HG02840 (cell line): ENCODE results near the gene GRAMD2B.
"Not testable (repeated sequence)": the region's sequence is repeated elsewhere in the genome, so short reads cannot be mapped to it uniquely, and the experiment has no call there.

Experiments
- ATAC-seq: cut with Tn5 transposase; IDR thresholded peaks from one replicate; pipeline ENCODE4 v1.9.1; 2021; ENCODE audit warnings: mild to moderate bottlenecking, moderate library complexity, moderate number of reproducible peaks; ENCODE audit not compliant: unreplicated experiment, low FRiP score

Gene GRAMD2B

GRCh38 chr5:126448720-126449119 is 25.5 kb downstream of the GRAMD2B start:
- no peak for ATAC-seq

DNA sequence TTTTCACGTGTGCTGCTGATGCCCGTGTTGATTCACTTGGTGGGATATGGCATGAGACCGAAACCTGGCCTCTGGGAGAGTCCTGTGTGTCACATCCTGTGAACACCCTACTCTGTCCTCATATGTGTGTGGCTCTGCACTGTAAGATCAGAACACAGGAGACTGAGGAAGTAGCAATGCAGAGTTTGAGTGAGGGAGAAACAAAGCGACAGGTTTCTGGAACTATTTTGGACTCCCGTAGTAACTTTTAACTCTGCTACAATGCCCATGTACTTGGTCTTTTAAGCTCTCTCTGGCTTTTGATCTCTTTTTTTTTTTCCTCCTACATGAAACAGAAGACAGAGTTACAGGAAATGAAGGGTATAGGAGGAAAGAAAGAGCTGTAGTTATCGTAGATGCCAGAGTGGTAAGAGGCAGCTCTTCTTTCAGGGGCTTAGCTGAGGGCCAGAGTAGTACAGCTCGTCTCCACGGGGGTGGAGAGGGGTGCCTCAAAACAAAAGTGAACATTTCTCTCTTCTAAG is 26.6 kb downstream of the GRAMD2B start:
- peak; percentile 73 for ATAC-seq

DNA sequence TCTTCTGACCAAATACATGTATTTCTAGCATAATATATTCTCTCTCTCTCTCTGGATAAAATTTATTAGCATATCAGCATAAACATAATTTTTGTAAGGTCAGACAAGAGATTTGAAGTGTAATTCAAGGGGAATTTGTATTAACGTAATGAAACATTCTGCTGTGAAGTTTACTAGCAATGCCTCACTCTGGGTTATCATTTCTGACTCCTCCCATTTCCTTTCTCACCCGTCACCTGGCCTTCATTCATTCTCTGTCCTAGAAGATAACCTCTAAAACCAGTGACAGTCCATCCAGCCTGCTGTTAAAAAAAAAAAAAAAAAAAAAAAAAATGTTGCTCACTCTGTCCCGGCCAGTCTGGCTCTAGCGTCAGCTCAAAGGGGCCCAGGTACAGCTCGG is 27.1 kb downstream of the GRAMD2B start:
- peak; percentile 48 for ATAC-seq

GRCh38 chr5:126450907-126451306 is 27.7 kb downstream of the GRAMD2B start:
- no peak for ATAC-seq

GRCh38 chr5:126452477-126452876 is 29.3 kb downstream of the GRAMD2B start:
- no peak for ATAC-seq

DNA sequence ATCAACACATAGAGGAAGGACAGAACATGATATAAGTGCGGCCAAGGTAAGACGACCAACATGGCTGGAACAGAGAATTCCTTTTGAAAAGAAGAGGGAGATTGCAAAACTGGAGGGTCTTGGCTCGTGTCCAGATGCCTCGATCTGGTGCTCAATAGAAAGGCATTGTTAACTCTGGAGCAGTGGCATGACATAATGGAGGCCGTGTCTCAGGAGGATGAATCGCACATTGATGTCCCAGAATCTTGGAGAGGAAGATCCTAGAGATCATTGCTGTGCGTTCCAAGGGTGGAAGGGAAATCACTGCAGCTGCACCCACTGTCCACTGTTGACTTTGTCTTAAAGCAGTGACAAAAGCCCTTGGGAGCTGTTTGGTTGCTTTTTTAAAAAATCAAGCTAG is 30.9 kb downstream of the GRAMD2B start:
- ATAC-seq: no peak

- ATAC-seq: no peak
These were observed 31.3 kb downstream of the GRAMD2B start for GRCh38 chr5:126454535-126454934.

GRCh38 chr5:126455264-126455663 is 32.1 kb downstream of the GRAMD2B start:
- no peak for ATAC-seq

- ATAC-seq: no peak
These were observed 32.5 kb downstream of the GRAMD2B start for GRCh38 chr5:126455728-126456127.

DNA sequence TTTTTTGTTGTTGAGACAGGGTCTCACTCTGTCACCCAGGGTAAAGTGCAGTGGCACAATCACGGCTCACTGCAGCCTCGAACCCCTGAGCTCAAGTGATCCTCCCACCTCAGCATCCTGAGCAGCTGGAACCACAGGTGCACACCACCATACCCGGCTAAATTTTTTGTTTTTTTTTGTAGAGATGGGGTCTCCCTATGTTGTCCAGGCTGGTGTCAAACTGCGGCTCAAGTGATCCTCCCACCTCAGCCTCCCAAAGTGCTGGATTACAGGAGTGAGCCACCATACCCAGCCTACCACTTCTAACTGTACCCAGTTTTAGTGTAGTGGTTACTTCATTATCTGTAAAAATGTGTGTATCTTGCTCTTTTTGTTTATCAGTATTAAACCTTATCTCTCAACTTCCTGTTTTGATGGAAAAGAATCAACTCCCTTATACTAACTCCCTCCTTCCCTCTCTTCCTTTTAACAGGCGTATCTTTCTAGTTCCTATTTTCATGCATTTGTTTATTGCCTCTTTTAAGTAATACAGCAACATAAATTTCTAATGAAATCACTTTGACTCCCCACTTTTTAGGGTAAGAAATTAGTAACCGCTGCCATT is 33.1 kb downstream of the GRAMD2B start:
- no peak for ATAC-seq

GRCh38 chr5:126460459-126460858 is 37.2 kb downstream of the GRAMD2B start:
- no peak for ATAC-seq

DNA sequence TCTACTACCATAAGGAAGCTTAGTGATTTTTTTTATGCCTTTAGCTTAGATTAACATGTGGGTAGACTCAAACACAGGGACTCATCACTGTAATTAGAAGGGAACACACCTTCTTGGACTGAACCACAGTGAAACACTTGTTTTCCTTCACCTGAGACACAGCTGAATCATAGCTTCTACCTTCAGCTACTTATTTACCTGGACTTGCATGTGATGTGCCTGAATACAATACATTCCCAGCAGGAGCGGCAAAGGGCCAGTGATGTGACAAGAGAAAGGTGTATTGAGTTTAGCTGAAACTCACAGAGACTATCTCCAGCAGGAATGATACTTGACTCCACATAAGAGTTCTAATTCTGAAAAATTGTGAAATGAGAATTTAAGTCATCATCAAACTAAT is 37.8 kb downstream of the GRAMD2B start:
- no peak for ATAC-seq

DNA sequence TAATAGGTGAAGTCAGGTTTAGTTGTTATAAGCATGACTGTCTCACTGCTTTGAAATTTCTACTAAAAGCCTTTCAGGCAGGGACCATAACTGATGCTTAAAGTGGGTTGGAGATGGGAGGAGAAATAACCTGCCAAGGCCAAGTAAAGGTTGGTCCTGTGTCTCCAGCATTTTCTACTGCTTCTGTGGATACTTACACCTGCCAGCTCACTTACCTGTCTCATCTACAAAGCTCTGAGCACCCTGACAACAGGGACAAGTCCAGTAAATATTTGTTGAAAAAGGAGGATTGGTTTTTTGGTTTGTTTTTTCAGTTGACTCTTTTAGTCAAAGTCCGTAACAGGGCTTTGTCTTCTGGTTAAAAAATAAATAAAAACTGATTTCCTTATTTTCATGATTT is 38.6 kb downstream of the GRAMD2B start:
- peak; percentile 14 for ATAC-seq

DNA sequence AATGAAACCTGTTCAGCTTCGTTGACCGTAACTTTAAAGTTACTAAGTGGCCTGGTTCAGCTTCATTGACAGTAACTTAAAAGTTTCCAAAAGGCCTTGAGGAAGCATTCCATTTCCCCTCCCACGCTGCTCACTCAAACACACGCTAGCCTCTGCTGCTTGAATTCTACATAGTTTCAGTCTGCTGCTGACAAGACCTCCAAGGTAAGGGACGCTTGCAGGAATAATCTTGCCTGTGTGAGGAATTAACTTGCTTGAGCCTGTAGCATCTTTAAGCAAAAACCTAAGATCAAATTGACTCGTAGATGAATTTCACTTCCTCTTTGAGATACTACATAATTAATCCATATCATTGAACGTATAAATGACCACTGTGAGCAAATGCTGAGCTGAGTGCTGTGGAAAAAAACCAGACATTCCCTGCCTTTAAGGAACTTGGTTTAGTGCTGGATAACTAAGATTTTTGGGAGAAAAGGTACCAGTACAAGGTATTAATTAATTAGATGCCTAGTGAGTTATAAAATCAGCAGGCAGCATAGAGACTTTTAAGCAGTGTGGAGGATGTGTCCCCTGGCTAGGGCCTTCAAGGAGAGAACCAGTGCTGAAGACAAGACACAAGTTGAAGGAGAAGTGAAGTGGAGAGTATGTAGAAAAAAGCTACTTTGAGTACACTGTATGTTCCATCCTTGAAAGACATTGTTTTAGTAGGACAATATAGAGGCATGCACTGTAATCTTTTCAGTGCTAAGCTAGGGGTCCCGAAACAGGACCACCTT is 39.2 kb downstream of the GRAMD2B start:
- peak; percentile 71 for ATAC-seq

DNA sequence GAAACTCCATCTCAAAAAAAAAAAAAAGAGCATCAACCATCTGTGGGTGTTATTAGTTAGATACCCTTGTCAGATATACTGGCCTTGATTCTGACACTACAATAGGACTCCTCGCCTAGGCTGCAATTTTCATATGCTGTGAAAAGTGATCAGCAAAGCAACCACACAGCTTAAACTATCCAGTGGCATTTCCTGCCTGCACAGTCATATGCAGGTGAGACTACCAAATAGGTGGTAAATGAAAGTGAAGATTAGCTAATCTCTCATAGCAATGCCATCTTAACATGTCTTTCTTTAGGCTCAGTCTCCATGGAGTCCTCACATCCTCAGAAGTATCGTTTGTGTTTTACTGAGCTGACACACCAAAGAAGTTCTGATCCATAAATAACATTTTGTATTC is 40.8 kb downstream of the GRAMD2B start:
- no peak for ATAC-seq

DNA sequence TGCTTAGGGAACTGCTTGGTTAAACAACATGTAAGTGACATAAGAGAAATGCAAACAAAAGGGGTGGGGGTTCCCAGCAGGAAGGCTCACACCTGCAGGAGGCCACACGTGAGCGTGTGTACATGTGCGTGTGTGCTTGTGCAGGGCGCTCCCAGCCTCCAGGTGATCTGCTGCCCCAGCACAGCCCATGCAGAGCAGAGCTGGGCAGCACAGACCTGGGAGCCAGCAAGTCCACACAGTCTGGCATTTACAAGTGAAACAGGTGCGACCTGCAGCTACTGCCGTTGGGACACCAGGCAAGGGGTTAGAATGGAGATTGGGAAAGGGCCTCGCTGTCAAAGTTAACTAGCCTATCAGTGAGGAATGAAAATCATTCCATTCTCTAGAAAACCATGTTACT is 41.8 kb downstream of the GRAMD2B start:
- ATAC-seq: no peak

GRCh38 chr5:126468091-126468490 is 44.9 kb downstream of the GRAMD2B start:
- no peak for ATAC-seq

GRCh38 chr5:126469536-126470316 is 46.5 kb downstream of the GRAMD2B start:
- no peak for ATAC-seq

DNA sequence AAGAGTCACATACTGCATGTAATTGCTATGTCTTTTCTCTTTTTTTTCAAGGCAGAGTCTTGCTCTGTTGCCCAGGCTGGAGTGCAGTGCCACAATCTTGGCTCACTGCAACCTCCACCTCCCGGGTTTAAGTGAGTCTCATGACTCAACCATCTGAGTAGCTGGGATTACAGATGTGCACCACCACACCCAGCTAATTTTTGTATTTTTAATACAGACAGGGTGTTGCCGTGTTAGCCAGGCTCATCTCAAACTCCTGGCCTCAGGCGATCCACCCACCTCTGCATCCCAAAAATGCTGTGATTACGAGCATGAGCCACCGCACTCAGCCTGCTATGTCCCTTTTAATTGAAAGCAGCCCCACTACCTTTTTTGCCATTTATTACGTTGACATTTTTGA is 47.3 kb downstream of the GRAMD2B start:
- ATAC-seq: not testable (repeated sequence)

- ATAC-seq: no peak
These were observed 48.0 kb downstream of the GRAMD2B start for GRCh38 chr5:126471247-126471646.

DNA sequence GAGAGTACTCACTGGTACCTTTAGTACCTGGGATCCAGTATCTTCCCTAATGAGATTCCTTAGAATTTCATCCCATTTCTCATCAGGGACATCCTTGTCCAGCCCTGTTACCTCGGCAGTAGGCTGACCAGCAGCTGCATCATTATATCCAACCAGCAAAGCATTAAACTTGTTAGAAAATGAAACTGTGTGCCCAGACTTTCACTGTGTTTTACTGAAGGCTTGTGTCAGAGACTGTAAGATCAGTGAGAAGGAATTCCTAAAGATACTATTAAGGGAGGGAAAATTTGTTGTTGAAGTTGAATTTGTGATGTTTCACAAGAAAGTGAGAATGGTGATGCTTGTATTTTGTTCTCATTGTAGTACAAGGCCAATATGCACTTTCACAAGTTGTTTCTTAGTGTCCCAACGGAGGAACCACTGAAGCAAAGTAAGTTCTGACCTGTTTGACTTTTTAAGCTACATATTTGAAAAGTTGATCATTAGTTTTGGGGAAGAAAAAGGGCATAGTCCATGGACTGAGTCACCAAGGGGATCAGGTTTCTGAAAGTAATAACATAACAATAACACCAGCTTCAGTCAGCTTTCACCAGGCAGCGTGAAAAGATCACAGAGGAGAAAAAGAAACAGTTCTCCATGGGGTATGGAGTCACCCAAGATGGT is 48.8 kb downstream of the GRAMD2B start:
- ATAC-seq: no peak
